Kidney glomerular epithelial cell (primary cell): ENCODE data around the gene STPG3.

Experiments
- DNase-seq: peaks from one replicate; lab custom pipeline; 2025; lab: John Stamatoyannopoulos, UW

The STPG3 gene

DNA sequence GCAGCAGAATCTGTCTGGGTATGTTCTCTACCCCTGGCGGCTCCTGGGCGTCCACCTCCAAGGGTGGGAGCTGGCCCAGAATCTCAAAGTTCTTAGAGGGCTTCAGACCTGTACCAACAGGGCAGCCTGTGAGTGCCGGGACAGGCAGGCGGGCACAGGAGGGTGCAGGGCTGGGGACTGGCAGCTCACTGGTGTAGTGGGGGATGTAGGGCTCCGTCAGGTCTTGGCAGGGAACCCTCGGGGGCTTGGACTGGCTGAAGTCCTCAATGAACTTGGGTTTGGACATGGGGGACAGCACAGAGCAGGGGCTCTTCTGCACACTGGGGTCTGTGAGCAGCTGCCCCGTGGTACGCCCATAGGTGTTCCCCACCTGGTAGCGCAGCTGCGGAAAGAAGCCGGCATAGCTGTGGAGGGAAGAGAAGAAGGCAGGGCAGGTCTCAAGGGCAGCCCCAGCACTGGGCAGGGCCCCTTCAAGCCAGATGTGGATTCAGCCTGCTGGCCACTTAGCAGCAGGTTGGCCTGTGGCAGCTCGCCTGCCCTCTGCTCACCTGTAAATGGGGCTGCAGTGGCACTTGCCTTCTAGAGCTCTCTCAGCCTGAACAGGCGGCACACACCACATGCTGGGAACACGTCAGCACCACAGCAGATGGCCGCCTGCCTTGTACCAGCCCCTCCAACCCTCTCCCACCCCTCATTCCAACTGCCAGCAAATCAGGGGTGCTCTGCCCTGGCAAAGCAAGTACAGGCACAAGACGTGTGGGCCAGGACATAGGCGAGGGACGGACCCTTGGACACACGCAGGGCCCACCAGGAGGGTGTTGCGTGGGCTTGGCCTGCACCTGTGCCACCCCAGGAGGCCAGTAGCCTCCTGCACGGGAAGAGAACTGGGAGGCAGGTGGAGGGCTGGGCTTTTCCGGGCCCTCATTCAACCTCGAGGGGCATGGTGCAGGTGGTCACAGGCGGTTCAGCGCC, 5.3 kb upstream of the STPG3 start:
- no peak for DNase-seq

DNA sequence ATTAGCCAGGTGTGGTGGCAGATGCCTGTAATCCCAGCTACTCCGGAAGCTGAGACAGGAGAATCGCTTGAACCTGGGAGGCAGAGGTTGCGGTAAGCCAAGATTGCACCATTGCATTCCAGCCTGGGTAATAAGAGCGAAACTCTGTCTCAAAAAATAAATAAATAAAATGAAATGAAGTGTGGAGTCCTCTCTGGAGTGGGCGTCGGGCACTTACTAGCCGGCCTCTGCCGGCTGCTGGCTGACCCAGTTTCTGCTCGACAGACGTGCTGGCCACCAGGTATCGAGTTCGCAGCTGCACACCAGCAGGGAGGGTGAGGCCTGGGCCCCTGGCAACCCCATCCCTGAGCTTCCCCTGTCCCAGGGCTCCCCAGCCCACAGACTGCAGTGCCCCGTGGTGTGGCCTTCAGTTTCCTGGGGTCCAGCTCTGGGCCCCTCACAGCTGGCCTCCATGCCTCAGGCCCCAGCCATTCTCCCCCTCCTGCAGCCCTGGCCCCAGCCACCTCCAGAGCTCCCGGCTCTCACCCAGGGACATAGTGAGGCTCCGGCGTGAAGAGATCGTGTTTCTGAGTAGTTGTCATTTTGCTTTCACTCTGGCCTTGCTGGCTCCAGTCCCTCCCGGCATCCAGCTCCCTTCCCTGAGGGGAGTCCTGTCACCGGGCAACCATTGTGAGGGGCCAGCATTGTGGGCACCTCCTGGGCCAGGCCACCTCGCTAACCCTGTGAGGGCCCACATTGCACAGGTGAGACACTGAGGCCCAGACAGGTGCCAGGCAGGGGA, 3.8 kb upstream of the STPG3 start:
- no peak for DNase-seq

DNA sequence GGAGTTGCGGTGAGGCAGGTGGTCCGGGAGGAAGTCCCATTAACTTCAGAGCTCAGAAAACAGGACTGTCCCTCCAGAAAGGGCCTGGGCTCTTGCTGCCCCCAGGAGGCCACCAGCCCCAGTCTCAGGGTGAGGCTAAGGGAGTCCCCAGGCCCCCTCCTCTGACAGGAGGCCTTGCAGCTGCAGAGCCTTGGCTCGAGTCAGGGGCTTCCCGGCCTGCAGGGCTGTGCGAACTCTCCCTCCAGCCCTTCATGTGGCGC, 3.2 kb upstream of the STPG3 start:
- no peak for DNase-seq

DNA sequence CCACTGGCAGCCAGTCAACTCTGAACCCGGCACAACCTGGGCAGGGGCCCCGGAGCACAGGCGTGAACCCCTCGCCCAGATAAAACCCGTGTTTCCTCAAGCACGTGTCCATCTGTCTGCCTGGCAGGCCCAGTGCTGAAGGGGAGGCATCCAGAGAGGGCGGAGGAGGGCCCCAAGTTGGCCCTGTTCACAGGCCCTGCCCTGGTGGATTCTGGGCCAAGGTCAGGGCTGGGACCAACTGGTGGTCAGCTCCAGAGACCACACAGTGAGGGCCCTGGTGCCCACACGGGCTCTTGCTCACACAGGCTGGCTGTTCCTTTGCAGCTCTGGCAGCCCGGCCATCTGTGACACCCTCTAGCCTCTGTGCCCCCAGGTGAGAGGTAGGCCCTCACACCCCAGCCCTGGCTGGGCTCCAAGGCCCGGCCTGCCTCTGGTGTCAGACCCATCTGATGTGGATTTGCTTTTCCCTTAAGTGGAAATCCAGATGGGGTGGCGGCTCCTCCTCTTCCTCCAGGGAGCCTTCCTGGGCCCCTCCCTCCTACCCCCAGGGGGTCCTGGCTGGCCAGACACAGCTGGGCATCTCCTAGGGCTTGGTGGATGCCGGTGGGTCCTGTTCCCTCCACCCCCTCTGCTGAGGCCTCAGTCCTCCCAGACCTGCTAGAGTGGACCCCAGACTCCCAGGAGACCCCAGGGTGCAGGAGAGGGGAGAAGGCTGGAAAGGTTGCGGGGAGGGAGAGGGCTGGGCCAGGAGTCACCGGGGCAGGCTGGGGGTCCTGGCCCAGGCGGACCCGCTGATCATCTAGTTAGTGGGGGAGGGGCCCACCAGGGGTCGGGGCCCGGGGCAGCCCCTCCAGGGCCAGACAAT, 525 bp upstream of the STPG3 start:
- no peak for DNase-seq

DNA sequence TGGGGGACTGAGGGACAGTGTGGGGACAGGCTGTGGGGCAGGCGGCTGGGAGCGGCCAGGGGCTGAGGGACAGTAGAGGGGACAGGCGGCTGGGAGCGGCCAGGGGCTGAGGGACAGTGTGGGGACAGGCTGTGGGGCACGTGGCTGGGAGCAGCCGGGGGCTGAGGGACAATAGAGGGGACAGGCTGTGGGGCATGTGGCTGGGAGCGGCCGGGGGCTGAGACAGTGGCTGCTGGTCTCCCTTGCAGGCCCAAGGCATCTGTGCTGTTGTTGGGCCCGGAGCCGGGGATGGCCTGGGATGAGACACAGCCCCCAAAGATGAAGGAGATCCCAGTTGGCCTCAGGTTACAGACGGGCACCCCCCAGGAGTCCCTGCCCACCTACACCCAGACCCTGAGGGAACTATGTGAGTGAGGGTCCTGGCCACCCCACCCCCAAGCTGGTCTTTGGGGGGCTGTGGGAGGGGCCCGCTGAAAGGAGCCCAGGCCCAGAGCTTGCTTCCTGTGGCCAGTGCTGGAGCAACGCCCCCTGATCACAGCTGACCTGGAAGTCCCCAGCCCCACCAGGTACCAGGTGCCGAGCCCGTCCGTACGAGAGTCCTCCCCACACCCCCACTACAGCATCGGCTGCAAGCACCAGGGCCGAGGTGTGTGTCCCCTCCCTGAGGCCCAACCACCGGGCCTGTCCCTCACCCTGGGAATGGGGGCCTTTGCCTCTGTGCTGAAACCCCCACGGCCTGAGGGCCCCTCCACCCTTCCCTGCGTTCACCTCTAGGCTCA, 593 bp downstream of the STPG3 start:
- DNase-seq, result no peak

DNA sequence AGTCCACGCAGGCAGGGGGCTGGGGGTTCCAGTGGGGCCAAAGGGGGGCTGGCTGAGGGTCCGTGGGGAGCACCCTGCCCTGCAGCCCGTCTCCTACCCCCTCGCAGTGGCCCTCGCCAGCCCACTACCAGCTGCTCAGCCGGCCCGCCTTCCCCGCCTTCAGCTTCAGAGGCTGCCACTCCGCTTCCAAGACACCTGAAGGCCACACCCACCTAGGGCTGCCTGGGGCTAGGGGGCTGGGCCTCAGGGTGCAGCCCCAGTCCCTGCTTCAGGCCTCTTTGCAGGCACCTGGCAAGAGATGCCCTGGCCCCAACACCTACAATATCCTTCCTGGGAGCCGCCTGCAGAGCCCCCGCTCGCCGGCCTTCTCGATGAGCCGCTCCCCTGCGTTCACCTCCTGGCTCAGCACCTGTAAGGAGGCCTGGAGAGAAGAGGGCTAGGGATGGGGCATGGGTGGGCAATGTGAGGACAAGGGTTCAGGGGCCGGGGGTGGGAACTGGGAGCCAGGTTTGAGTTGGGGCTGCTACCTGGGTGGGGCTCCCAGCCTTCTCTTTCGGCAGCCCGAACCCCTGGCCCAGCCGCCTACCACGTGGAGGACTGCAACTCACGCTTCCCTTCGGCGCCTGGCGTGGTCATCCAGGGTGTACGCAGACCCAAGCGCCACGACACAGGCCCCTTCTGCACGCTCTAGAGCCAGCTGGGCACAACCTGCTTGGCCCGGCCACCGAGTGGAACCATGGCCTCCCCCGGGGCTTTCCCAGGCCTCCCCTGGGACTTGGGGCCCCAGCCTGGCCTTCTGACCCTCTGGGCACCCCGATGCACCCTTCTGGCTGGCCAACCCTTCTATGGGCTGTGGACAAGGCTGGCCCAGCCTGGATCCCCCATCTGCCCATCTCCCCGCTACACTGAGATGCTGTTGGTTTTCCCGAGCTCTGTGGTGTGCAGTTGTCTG, 1.7 kb downstream of the STPG3 start:
- DNase-seq, result no peak

DNA sequence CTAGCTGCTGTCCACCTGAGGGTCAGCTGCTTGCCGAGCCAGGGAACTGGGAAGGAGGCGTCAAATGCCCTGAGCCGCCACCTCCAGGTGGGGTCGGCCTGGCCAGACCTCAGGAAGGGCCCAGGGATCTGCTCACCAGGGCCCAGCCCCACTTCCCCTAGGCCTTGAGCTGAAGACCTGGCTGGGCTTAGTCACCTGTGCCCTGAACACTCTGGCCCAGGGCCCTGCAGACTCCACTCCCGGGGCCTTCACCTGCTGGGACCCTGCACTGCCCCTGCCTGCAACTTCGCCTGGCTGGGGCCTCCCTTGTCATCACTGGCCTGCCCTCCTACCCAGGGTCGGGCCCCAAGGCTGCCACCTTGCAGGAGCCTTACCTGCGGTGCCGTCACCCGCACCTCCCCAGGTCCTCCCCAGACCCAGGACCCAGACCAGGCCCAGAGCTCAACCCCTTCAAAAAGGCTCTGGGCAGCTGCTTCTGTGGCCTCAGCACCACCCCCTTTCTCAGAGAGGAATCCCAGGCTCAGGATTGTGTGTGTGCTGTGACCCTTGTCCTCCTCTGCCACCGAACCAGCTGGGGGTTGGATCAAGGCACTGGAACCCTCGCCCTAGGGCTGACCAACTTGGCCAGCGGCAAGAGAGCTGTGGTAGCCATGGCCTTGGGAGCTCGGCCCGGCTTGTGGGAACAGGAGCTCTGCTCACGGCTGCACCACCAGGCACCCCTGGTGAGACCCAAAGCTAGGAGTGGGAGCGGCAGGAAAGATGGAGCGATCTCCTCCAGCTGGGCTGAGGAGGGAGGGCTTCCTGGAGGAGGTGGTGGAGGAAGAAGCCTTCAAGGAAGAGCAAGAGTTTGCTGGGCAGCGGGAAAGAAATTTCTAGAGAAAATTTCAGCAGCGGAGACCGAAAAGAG, 2.9 kb downstream of the STPG3 start:
- DNase-seq, result no peak

DNA sequence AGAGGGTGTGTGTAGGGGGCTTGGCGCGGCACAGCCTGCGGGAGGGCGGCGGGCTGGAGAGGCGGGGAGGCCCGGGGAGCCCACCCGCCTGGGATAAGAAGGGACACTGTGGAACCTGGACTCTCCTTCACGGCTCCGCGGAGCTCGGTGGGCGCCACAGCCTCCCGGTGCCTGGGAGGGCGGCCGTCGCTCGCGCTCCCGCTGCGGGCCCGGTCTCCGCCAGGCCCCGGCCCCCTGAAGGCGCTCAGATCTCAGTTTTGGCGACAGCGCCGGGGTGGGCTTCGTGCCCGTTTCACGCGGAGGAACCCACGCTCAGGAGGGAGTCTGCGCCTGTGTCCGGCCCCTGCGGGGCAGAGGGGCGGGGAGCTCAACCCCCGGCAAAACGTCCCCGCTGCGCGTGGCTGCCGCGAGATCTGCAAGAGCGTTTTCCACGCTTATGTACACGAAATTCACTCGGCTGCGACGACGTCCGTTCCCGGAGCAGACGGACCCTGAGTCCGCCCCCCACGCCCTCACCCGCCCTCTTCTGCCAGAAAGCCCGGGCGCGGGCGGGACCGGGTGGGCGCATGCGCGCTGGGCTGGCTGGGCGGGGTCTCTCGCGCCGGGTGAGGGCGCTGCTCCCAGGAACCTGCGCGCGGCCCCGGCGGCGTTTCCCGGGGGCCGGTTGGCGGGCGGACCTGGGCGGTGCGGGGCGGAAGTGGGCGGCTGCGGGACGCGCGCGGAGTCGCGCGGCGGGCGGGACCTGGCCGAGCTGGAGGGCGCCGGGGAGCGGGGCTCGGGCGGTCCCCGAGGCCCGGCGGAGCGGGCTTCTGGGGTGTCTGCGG, 3.8 kb downstream of the STPG3 start, which contains the start of gene NELFB:
NELFB (plus strand) TSS at position 704 of the 824 bp plus-strand sequence.
- peak; percentile 76 for DNase-seq

DNA sequence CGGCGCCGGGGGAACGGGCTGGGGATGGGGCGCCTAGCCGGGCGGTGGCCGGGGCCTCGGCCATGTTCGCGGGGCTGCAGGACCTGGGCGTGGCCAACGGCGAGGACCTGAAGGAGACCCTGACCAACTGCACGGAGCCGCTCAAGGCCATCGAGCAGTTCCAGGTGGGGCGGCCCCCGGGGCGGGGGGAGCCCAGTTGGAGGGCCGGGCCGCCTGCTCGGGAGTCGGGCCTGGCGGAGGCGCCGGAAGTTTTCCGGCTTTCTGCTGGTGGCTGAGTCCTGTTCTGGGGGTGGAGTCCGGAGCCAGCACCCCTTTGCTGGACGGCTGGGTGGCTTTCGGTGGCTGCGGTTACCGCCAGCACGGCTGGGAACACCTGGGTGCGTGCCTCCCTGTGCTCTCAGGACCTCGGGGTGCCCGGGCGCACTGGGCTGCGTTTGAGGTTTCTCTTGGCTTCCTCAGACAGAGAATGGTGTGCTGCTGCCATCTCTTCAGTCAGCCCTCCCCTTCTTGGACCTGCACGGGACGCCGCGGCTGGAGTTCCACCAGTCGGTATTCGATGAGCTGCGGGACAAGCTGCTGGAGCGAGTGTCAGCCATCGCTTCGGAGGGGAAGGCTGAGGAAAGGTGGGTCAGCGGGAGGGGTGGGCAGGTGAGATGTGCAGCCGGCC, 4.5 kb downstream of the STPG3 start:
- peak; percentile 65 for DNase-seq

DNA sequence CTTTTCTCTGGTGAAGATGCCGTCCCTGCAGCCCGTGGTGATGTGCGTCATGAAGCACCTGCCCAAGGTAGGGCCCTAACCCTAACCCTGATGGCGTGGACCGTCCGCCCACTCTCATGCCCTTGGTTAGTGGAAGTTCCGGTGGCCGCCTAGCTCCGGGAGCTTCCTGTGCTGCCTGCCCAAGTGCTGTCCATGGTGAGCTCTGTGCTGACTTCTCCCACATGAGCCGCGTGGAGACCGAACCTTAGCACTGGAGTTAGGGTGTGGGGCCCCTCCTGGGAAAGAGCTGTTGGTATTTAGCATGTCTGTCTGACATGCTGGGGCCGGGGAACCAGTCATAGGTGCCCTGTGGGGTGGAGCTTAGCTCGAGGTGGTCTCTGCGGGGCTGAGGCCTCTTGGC, 5.3 kb downstream of the STPG3 start:
- no peak for DNase-seq

DNA sequence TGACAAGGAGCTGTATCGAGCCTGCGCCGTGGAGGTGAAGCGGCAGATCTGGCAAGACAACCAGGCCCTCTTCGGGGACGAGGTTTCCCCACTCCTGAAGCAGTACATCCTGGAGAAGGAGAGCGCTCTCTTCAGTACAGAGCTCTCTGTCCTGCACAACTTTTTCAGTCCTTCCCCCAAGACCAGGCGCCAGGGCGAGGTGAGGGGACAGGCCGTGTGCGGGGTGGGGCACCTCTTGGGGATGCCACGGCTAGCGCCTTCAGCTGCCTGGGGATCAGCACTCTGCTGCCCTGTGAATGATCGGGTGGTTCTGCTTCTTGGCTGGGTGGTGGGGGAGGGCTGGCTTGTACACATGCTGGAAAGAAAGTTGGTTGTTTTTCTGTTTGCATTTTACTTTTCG, 5.8 kb downstream of the STPG3 start:
- no peak for DNase-seq

DNA sequence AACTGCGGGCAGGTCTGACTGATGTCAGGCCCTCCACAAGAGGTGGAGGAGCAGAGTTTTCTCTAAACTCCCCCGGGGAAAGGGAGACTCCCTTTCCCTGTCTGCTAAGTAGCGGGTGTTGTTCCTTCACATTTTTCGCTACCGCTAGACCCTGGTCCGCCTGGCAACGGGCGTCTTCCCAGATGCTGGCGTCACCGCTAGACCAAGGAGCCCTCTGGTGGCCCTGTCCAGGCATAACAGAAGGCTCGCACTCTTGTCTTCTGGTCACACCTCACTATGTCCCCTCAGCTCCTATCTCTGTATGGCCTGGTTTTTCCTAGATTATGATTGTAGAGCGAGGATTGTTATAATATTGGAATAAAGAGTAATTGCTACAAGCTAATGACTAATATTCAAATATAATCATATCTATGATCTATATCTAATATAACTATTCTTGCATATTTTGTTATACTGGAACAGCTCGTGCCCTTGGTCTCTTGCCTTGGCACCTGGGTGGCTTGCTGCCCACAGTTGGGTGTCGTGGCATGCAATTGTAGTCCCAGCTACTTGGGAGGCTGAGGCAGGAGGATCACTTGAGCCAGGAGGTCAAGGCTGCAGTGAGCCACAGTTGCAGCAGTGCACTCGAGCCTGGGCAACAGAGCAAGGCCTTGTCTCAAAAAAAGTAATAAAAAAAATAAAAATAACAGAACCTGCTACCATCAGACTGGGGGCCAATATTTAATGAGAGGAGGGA, 11.3 kb downstream of the STPG3 start:
- DNase-seq, result peak; percentile 2

DNA sequence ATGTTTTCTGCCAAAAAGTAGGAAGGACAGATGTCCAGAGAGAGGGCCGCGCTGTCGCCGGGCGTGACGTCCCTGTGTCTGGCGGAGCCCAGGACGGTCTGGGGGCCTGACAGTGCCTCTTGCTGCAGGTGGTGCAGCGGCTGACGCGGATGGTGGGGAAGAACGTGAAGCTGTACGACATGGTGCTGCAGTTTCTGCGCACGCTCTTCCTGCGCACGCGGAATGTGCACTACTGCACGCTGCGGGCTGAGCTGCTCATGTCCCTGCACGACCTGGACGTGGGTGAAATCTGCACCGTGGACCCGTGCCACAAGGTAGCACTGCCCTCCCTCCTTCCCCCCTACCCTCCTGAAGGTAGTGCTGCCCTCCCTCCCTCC, 11.8 kb downstream of the STPG3 start:
- no peak for DNase-seq

DNA sequence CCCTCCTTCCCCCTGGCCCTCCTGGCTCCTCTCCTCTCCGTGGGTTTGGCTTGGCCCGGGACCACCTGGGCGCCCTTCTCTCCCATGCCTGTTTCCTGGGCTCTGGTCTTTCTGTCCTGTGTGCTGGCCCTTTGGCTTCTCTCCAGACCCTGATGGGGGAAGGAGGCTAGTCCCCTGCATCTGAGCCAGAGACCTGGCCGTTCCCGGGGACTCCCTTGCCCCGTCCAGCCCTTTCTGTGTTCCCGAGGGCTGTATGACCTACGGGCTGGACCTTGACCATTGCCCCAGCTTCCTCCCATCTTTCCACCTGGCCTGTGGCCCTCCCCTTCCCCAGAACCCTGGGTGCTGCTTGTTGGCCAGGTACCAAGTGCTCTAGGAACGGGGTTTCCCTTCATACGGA, 12.4 kb downstream of the STPG3 start:
- no peak for DNase-seq

DNA sequence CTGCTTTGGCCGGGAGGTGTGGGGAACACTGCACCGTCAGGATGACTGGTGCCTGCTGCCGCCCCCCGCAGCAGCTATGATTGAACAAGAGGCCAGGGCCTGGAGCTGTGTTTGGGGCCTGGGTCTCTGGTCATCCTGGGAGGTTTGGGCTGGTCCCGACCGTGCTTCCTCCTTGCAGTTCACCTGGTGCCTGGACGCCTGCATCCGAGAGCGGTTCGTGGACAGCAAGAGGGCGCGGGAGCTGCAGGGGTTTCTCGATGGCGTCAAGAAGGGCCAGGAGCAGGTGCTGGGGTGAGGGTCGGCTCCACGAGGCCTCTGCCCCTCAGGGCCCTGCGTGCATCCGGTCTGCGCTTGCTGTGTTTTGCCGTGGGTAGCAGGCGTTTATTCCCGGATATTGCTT, 13.0 kb downstream of the STPG3 start:
- no peak for DNase-seq

DNA sequence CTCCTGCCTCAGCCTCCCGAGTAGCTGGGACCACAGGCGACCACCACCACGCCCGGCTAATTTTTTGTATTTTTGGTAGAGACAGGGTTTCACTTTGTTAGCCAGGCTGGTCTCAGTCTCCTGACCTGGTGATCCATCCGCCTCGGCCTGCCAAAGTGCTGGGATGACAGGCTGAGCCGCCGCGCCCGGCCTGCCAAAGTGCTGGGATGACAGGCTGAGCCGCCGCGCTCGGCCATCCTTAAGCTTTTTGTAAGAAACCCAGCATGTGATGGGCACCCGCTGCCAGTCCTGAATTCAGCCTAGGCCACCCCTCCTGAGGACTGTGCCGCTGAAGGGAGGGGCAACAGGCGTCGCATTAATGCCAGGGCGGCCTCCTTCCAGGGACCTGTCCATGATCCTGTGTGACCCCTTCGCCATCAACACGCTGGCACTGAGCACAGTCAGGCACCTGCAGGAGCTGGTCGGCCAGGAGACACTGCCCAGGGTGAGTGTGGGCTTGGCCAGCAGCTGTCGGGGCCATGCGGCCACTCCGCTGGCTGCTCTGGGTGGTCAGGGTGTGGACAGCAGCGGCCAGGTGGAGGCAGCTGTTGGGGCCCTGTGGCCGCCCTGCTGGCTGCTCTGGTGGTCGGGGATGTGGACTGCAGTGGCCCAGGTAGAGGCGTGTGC, 14.5 kb downstream of the STPG3 start:
- DNase-seq, result no peak

DNA sequence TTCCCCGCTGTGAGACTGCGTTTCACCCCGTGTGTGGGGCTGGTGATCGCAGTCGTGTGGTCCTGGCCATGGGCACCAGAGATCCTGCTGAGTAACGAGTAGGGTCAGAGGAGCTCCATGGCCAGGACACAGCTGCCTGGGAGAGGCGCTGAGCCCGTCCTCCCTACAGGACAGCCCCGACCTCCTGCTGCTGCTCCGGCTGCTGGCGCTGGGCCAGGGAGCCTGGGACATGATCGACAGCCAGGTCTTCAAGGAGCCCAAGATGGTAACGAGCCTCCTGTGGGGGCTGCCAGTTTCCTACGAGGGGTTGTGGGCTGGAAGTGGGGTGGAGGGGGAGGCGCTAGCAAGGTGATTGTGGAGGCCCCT, 15.1 kb downstream of the STPG3 start:
- no peak for DNase-seq
